ENCODE results near the gene SEMA4A. TPM values are rescaled to one million over a fixed set of nuclear protein-coding genes. Genes with fewer than 3 reads are reported as not detected.

Gene SEMA4A
- total and polyA plus RNA-seq, 2 of the 8 experiments (the other 6 are each of a cell fraction or from before 2014, with no cell fraction given), result 7.3 to 10.6 TPM

- no peak overlapping the region for H2AK5ac ChIP-seq (ENCODE audit: low read depth, low read length)
- POLR2A ChIA-PET (ENCODE audit: partially characterized antibody), result interaction anchor here (0.6 to 29.6 kb wide), 15 partner anchors 10 to 106 kb away, joined by 3 to 763 read pairs (median 4); partner anchors contain the start of genes LMNA, MEX3A, PMF1 and RAB25
- peak overlapping the region; percentile 78 for H3K27ac ChIP-seq (ENCODE audit: low read depth, low read length)
- peak overlapping the region in 3 of 4 experiments; percentile 42 to 53 (median 53); a peak in 4 of 7 replicates for H3K9ac ChIP-seq (replicated peaks in 1 of 4; ENCODE audit: extremely low read depth in 1 of 4, low read depth in 3 of 4, low read length in 3 of 4)
- no peak overlapping the region for H3K56ac ChIP-seq (replicated peaks; ENCODE audit: insufficient read length, low read depth, low read length)
- peak overlapping the region; percentile 13 for H4K91ac ChIP-seq (replicated peaks; ENCODE audit: insufficient read length, low read length)
- no peaks in the 10 kb centered on the region for H3K27me3 ChIP-seq (replicated peaks in 1 of 4; ENCODE audit: control insufficient read depth in 3 of 4, extremely low read depth in 1 of 4, insufficient read depth in 3 of 4, low read length in 3 of 4)
- peaks cover 7% of the 10 kb centered on the region; the same call in 1 of the 2 replicates for H3K23me2 ChIP-seq (ENCODE audit: low read depth, low read length)
- H3K79me2 ChIP-seq (ENCODE audit: control insufficient read depth in 1 of 2, insufficient read depth in 2 of 2, low read length in 2 of 2), result no peaks in the 10 kb centered on the region
- H2BK15ac ChIP-seq (ENCODE audit: low read length), result peak overlapping the region; percentile 5; the same call in 1 of the 2 replicates
- H3K14ac ChIP-seq (ENCODE audit: insufficient read length), result no peak overlapping the region
- H4K20me1 ChIP-seq (replicated peaks in 1 of 2; ENCODE audit: control insufficient read depth in 1 of 2, insufficient read depth in 2 of 2, low read length in 2 of 2), result peaks cover 0 to 4% of the 10 kb centered on the region in 2 experiments
- H2AFZ ChIP-seq (ENCODE audit: low read length), result no peak overlapping the region
- H3K4me3 ChIP-seq (ENCODE audit: extremely low read depth in 1 of 4, insufficient read depth in 2 of 4, low read depth in 3 of 4, low read length in 4 of 4), result peak overlapping the region; percentile 25 to 61 (median 33); a peak in 7 of 8 replicates
- CTCF ChIA-PET (ENCODE audit: partially characterized antibody), result interaction anchor here (0.8 to 29.5 kb wide), 9 partner anchors 11 to 351 kb away, joined by 3 to 1994 read pairs (median 4); partner anchors contain the start of genes LMNA, MEX3A and UBQLN4
- peak overlapping the region; percentile 98 for H2BK5ac ChIP-seq (ENCODE audit: low read depth, low read length)
- WGBS, 2 experiments (ENCODE audit: extremely low coverage in 1 of 2, insufficient coverage in 1 of 2, insufficient read length in 1 of 2, insufficient replicate concordance in 2 of 2, low coverage in 1 of 2, low lambda C conversion rate in 2 of 2, missing lambda C conversion rate in 1 of 2), result 15% methylated on average over 12 of the region's 14 CpGs; no CpG with 5 or more reads in 1 of the 2 experiments
- H3K36me3 ChIP-seq (ENCODE audit: control insufficient read depth in 2 of 4, insufficient read depth in 4 of 4, low read length in 3 of 4), result no peaks in the 10 kb centered on the region
- H3K79me1 ChIP-seq (ENCODE audit: low read depth, low read length), result peaks cover 4% of the 10 kb centered on the region; the same call in 1 of the 2 replicates
- peak overlapping the region; percentile 78 for H3K18ac ChIP-seq (ENCODE audit: extremely low read depth, low read length)
- no peak overlapping the region; the same call in none of the 2 replicates for H4K8ac ChIP-seq (ENCODE audit: extremely low read depth, insufficient read depth, low read length)
- H3K4ac ChIP-seq (replicated peaks; ENCODE audit: insufficient read length, low read depth, low read length), result no peak overlapping the region
- peak overlapping the region; percentile 79 to 87 for H3K4me2 ChIP-seq (ENCODE audit: insufficient read depth in 1 of 2, low read depth in 2 of 2, low read length in 2 of 2)
- H2BK12ac ChIP-seq (ENCODE audit: low read depth, low read length), result peak overlapping the region; percentile 1; the same call in 1 of the 2 replicates
- H3K4me1 ChIP-seq (replicated peaks in 1 of 4; ENCODE audit: control insufficient read depth in 3 of 4, insufficient read depth in 4 of 4, low read length in 3 of 4), result peaks cover 10 to 37% (median 32%) of the 10 kb centered on the region in 4 experiments
- H2BK120ac ChIP-seq (replicated peaks; ENCODE audit: low read depth, low read length), result no peak overlapping the region
- H2BK20ac ChIP-seq (ENCODE audit: low read length), result no peak overlapping the region
- FAIRE-seq, result peak; percentile 70
- DNase-seq (ENCODE audit: low read depth in 1 of 2, low spot score in 2 of 2), result peak in 1 of 2 experiments; percentile 82
- no peaks in the 10 kb centered on the region for H3K9me3 ChIP-seq (ENCODE audit: insufficient read depth in 2 of 2, low read depth in 1 of 2, low read length in 1 of 2)
- H4K5ac ChIP-seq (ENCODE audit: insufficient read length, low read depth, low read length), result no peak overlapping the region
- H3K23ac ChIP-seq (ENCODE audit: insufficient read length), result no peak overlapping the region
- TF ChIP-seq CBX5 (IDR thresholded peaks at IDR 0.05; ENCODE audit: low read depth, low read length) (no peak), CHD2 (IDR thresholded peaks at IDR 0.05; ENCODE audit: low read length) (peak; percentile 63; the same call in 1 of the 2 replicates), CEBPB (IDR thresholded peaks at IDR 0.05; ENCODE audit: low read depth, low read length) (no peak), CREB1 (IDR thresholded peaks at IDR 0.05) (peak; percentile 10; the same call in 1 of the 2 replicates), NANOG (IDR thresholded peaks at IDR 0.05; ENCODE audit: insufficient read depth, low read depth, low read length, poor library complexity, severe bottlenecking) (peak; percentile 49), ATF3 (IDR thresholded peaks at IDR 0.05; ENCODE audit: insufficient read depth, low read depth, low read length) (no peak), JUN (IDR thresholded peaks at IDR 0.05; ENCODE audit: low read depth, low read length) (no peak), CTBP2 (IDR thresholded peaks at IDR 0.05; ENCODE audit: borderline replicate concordance, insufficient read depth, insufficient read length, low read length) (no peak), CBX8 (IDR thresholded peaks at IDR 0.05; ENCODE audit: borderline replicate concordance, low read depth, low read length) (no peak), SIN3A (conservative IDR thresholded peaks at IDR 0.05 in 1 of 2, IDR thresholded peaks at IDR 0.05 in 1 of 2; ENCODE audit: low read depth in 1 of 2, low read length in 2 of 2) (peak; percentile 95 to 97)
Observed at GRCh38 chr1:156106624-156107488, 46.5 kb upstream of the SEMA4A start.
